ENCODE measurements around the gene ARMC8.
A peak's percentile ranks its signal among the peaks of the same experiment; 100 is the strongest.

Gene ARMC8

GRCh38 chr3:138253609-138254008 is 66.5 kb downstream of the ARMC8 start:
- DNase-seq: no peak

DNA sequence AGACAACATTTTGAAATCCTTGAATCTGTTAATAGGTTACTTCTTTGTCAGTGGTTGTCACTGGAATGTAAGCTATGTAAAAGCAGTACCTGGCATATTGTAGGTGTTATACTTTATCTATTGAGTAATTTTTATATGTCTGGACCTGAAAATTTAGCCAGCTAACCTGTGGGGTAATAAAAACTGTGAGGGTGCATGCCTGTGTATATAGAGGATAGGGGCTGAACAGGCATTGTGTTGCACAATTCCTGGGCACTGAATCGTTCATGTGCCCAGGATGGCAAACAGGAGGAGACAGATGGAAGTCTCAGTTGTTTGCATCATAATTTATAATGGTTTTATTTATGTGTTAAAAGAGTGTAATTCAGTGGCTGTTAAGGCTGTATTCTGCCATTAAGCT is 67.1 kb downstream of the ARMC8 start:
- no peak for DNase-seq

- DNase-seq: no peak
These were observed 68.9 kb downstream of the ARMC8 start for GRCh38 chr3:138256022-138256421.

- no peak for DNase-seq
These were observed 70.9 kb downstream of the ARMC8 start for GRCh38 chr3:138257986-138258385.

- DNase-seq: no peak
These were observed 72.0 kb downstream of the ARMC8 start for GRCh38 chr3:138259126-138259525.

GRCh38 chr3:138260611-138261010 is 73.5 kb downstream of the ARMC8 start:
- DNase-seq: no peak

DNA sequence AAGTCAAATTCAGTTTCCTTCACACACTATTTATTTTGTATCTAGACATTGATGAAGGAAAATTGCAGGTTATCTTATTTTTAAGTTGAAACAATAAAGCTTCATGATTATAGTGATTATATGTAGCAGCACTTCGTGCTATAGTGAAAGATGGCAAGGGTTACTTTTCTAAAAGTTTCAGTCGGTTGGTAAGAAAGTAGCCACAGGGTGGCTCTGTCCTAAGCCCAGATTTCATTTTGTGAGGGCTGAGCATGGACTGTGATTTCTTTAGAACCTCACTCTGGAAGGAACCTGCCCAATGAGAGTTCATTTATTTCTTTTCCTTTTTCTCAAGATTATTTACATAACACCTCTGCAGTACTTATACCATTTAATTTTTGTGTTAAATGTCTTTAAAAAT is 76.0 kb downstream of the ARMC8 start:
- DNase-seq: no peak

DNA sequence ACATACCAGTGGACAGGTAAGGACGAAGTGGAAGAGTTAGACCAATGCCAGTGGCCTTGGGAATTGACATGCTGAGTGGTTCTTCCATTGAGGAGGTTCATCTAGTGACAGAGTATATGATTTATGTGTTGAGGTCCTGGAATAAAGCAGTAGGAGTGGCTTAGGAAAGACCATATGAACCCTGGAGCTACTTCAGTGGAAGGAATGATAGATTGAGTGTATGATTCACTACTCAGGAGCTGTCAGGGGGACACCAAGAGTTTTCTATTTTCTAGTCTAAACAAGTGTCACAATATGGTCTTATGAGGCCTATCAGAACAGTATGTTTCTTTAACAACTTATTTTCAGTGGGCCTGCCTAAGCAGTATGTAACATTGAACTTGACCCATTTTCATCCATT is 78.6 kb downstream of the ARMC8 start:
- no peak for DNase-seq

GRCh38 chr3:138267083-138267482 is 80.0 kb downstream of the ARMC8 start:
- DNase-seq: no peak

GRCh38 chr3:138270245-138270644 is 83.1 kb downstream of the ARMC8 start:
- no peak for DNase-seq

- DNase-seq: no peak
These were observed 84.2 kb downstream of the ARMC8 start for GRCh38 chr3:138271189-138271794.

DNA sequence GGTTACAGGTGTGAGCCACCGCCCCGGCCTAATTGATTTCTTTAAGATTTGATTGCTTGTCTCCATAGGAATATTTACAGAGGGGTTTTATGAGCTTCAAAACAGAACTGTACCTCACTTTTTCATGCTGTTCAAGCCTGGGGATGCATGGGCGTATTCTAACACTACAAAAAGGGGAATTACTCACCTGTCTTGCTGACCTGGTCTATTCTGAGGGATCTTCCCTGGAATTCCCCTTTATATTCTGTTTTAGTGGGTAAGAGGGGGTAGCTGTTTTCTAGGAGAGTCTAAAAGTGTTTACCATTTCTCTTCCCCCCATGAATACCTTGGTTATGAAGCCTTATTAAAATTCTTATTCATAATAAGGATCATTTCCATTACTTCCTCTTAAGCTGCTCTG is 94.5 kb downstream of the ARMC8 start:
- no peak for DNase-seq

DNA sequence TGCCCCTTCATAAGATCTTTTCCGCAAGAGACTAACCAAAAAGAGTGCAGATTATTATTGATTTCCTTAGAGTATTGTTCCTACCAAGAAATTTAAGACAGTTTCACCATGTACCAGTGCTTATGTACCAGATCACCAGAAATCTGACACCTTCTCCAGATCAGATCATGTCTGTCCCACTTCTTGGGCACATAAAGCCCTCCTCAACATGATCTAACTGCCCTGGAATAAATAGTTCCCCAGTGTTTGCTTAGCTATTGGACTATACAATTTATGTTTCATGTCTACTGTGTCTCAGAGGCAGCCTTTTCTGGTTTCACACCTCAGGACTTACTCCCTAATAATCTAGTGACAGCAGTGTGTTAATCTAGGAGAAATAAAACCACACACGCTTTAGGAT is 95.7 kb downstream of the ARMC8 start:
- no peak for DNase-seq

DNA sequence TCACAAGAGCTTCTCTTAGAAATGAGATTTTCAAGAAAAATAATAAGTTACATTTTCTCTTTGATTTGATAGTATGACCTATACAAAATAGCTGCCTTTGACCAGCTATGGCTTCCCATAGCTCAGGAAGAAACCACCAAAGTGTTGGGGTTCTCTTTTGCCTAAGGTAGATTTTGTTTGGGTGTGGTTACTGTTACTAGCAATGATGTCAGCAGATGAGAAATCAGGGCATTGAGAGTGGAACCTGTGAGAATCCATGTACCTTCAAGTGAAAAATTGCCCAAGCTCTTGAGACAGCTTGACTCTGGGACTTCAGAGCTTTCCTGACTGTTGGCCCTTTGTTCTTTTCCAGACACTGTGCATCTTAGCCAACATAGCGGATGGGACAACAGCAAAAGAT is 97.0 kb downstream of the ARMC8 start:
- no peak for DNase-seq

GRCh38 chr3:138284957-138285477 is 97.9 kb downstream of the ARMC8 start:
- DNase-seq: no peak

DNA sequence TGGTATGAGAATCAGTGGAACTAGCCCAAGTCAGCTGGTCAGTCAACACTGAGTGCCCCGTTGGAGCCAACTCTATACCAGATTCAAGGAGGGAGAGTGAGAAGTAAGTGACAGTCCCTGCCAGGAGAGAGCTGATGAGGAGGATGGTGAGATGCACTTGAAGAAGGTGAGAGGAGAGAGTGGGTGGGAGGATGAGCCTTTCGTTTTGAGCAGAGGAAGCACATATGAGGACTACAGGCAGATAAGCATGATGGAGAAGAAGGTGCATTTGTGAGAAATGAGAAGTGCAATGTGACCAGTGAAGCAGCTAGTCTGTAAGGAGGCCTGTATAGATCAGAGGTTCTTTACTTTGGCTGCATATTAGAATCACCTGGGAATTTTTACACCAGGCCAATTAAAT is 102.2 kb downstream of the ARMC8 start:
- peak in 1 of 2 experiments; percentile 24 for DNase-seq

GRCh38 chr3:138289701-138290100 is 102.6 kb downstream of the ARMC8 start:
- no peak for DNase-seq

DNA sequence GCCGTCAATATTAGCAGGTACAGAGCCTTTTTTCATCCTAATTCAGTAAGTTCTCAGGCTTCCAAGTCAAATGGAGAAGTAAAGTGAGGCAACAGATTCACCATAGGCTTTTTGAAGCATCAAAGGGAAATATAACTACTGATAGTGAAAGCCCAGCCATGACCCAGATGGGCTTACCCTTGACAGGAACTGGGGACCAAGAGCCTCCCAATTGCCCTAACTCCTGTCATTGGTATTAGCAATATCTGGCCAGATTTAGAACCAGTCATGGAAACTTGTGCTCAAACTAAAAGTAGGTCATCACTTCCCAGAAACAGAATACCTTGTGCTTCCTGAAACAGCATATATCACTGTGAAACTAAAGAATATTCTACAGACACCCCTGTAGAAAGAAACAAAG is 109.5 kb downstream of the ARMC8 start:
- DNase-seq: no peak

DNA sequence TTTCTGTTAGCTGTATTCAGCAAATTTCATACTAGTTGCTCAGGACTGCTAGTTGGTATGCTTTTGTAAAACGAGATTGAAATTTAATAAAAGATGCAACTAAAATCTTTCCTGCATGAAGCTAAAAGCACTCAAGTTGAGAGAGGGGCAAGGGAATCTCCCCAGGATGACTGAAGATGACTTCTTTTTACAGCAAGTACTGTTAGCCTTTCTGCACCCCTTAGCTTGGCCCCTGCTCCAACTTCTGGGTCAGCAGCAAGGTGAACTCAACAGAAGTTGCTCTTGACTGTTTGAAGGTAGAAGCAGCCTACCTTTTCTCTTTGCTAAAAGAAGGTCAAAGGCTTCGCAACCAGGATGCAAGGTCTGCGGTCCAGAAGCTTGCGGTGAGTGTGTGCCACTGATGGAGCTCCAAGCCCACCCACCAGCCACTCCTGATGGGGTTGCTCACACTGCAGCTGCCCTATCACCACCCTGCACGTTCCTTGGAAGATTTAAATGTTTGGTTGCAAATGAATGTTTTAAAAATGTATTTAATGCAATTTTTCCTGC is 110.0 kb downstream of the ARMC8 start:
- no peak for DNase-seq

DNA sequence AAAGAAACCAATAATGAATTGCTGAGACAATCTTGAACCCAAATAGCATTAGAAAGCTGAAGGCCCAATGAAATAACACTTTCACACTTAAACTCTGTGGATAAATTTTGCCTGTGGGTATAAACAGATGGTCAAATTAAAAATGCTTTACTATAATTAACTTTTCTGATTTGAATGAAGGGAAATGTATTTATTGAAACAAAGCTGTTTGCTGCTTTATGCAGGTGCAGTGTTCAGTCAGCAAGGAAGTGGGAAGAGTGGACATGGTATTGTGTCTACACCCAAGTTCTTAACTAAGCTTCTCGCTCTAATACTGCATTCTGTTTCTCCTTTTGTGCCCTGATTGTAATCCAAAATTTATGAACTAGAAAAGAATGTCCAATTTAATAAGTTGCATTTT is 110.8 kb downstream of the ARMC8 start:
- no peak for DNase-seq

DNA sequence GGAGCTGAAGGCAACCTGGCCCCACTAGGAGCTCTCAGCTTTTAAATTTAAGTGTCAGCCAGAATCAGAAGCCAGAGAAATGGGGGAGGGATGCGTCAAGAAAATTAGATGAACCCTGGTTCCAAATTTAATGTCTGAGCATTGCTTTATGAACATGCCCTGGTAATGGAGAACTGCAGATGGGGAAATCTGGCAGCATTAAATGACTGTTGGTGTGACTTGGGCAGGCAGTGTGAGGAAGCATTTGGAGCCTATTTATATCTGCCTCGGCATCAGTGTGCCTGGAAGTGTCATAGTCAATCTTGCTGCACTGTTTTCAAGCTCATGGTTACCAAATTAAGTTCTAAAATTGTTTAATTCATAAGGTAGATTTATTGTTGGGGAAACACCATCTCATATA is 113.5 kb downstream of the ARMC8 start:
- peak; percentile 29 to 30 for DNase-seq

- DNase-seq: no peak
These were observed 116.4 kb downstream of the ARMC8 start for GRCh38 chr3:138303474-138303873.

- DNase-seq: no peak
These were observed 120.8 kb downstream of the ARMC8 start for GRCh38 chr3:138307899-138308298.

GRCh38 chr3:138308783-138309182 is 121.7 kb downstream of the ARMC8 start:
- DNase-seq: no peak

DNA sequence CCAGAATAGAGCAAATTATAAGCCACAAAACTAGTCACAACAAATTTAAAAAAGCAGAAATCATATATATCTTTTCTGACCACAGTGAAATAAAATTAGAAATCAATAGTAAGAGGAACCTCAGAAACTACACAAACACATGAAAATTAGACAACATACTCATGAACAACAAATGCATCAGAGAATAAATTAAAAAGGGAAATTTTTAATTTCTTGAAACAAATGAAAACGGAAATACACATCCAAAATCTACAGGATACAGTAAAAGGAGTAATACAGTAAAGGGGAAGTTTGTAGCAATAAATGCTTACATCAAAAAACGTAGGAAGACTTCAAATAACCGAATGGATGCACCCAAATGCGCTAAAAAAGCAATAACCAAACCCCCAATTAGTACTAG is 123.4 kb downstream of the ARMC8 start:
- no peak for DNase-seq

Measured in cerebellar nuclear complex (tissue), 1 donor.